Measurements from ENCODE around the gene MT1B. TPM values are rescaled to one million over a fixed set of nuclear protein-coding genes. Genes with fewer than 3 reads are reported as not detected.

Gene MT1B
- total and polyA plus RNA-seq, 2 experiments from 2014 or later: 0.47 TPM; not detected in 1

DNA sequence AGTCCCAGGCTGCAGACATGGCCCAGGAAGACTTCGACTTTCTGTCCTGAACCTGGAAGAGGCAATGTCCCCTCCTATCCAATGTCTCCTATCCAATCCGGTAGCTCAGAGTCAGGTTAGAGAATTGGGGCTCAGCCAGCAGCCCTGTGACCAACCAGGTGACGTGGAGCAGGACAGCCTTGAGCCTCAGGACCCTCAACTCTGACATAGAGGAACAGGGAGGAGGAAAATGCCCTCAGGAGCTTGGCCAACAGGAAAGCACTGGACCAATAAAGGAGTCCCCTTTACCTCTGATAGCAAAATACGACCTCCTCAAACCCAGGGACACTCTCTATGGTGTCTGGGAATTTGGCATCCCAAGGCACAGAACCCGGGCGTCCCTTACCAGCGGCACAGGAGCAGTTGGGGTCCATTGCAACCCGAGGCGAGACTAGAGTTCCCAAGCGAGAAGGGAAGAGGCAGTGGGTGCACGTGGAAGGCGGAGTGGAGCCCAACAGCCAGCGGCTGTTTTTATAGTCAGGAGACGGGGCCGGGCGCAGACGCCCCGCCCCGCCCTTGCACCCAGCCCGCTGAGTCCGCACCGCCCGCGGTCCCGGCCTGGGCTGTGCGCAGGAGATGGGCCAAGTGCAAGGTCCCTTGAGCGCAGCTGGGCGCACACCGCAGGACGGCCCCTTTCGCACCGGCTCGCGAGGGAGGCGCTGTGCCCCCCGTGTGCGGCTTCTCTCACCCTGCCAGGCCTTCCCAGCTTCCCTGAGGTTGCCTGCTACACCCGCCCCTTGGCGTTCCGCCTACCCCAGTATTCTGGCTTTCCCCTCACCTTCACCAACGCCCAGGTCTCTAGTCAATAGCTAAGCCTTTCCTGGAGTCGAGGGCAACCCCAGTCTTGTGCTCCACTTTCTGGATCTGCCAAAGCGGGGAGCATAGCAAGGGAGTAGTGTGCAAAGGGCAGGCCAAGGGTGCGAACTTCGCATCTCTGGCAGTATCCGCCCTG lies 16.2 kb downstream of the MT1B start, which contains the start of gene MT1G:
MT1G (minus strand) TSS at position 485 of the 991 bp plus-strand sequence; CDS start at position 413, 72 bp downstream.
- H3K27ac ChIP-seq: no peak within 1 kb of the TSS
- peak within 1 kb of the TSS; percentile 49 for H3K4me2 ChIP-seq
- no peaks in the 10 kb centered on the region for H4K20me1 ChIP-seq (ENCODE audit: insufficient read depth, poor library complexity, severe bottlenecking)
- no peak within 1 kb of the TSS for H3K4me3 ChIP-seq
- H2AFZ ChIP-seq: no peak within 1 kb of the TSS
- TF ChIP-seq, protein P1, sequence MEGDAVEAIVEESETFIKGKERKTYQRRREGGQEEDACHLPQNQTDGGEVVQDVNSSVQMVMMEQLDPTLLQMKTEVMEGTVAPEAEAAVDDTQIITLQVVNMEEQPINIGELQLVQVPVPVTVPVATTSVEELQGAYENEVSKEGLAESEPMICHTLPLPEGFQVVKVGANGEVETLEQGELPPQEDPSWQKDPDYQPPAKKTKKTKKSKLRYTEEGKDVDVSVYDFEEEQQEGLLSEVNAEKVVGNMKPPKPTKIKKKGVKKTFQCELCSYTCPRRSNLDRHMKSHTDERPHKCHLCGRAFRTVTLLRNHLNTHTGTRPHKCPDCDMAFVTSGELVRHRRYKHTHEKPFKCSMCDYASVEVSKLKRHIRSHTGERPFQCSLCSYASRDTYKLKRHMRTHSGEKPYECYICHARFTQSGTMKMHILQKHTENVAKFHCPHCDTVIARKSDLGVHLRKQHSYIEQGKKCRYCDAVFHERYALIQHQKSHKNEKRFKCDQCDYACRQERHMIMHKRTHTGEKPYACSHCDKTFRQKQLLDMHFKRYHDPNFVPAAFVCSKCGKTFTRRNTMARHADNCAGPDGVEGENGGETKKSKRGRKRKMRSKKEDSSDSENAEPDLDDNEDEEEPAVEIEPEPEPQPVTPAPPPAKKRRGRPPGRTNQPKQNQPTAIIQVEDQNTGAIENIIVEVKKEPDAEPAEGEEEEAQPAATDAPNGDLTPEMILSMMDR (IDR thresholded peaks at IDR 0.05; ENCODE audit: poor library complexity): no peak
- peak; percentile 43 for TF ChIP-seq EZH2 (IDR thresholded peaks at IDR 0.05; ENCODE audit: borderline replicate concordance)
- H3K79me2 ChIP-seq: no peaks in the 10 kb centered on the region
- H3K9me3 ChIP-seq (ENCODE audit: low read depth): no peaks in the 10 kb centered on the region
- H3K27me3 ChIP-seq: peaks cover 100% of the 10 kb centered on the region
- WGBS (ENCODE audit: low lambda C conversion rate, missing lambda C conversion rate): 9% methylated on average over 46 of the region's 46 CpGs
- no peaks in the 10 kb centered on the region for H3K4me1 ChIP-seq (ENCODE audit: insufficient read depth)
- no peaks in the 10 kb centered on the region for H3K36me3 ChIP-seq (replicated peaks; ENCODE audit: insufficient read depth, low read depth)
- peak; percentile 56 for DNase-seq (ENCODE audit: low spot score)
- no peaks in the 10 kb centered on the region for H3K9me2 ChIP-seq (replicated peaks; ENCODE audit: insufficient read depth)

DNA sequence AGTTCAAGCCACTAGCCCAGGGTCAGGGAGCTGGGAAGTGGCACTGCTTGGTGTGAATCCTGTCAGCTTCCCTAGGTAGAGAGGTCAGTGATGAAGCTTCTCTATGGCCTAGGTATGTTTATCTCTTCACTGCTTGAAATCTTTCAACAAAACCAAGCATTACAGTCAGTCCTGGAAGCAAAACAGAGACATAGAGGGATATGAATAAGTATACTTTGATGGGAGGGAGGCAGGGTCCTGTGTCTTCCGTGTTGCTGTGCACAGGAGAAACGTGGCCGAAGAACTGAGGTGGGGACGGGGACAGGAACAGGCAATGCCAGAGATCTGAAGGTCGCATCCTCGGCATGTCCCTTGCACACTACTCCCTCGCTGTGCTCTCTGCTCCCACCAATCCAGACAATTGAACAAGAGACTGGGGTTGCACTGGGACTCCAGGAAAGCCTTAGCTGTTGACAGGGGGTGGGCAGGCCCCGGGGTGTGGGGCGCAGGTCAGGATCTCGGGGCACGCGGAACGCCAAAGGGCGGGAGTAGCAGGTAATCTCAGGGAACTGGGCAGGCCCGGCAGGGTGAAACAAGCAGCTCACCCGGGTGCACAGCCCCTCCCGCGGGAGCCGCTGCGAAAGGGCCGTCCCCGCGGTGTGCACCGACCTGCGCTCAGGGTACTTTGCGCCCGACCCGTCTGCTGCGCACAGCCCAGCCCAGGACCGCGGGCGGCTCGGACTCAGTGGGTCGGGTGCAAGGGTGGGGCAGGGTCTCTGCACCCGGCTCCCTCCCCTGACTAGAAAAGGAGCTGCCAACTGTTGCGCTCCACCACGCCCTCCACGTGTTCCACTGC lies 17.5 kb downstream of the MT1B start, which contains the start of gene MT1H:
MT1H (plus strand) TSS at position 810 of the 835 bp plus-strand sequence. CDS start 71 bp downstream, outside the sequence.
- Histone ChIP-seq H3K9me2 (replicated peaks; ENCODE audit: insufficient read depth) (no peaks in the 10 kb centered on the region), H3K4me3 (no peak within 1 kb of the TSS), H2AFZ (no peak within 1 kb of the TSS), H3K4me2 (no peak within 1 kb of the TSS), H3K27ac (no peak within 1 kb of the TSS), H3K36me3 (replicated peaks; ENCODE audit: insufficient read depth, low read depth) (no peaks in the 10 kb centered on the region), H3K79me2 (no peaks in the 10 kb centered on the region), H3K27me3 (peaks cover 99% of the 10 kb centered on the region), H3K4me1 (ENCODE audit: insufficient read depth) (no peaks in the 10 kb centered on the region), H3K9me3 (ENCODE audit: low read depth) (no peaks in the 10 kb centered on the region), H4K20me1 (ENCODE audit: insufficient read depth, poor library complexity, severe bottlenecking) (no peaks in the 10 kb centered on the region)
- TF ChIP-seq EZH2 (IDR thresholded peaks at IDR 0.05; ENCODE audit: borderline replicate concordance): peak; percentile 64
- no peak for TF ChIP-seq EZH2phosphoT487 (IDR thresholded peaks at IDR 0.05; ENCODE audit: low read depth, severe bottlenecking, unreplicated experiment)
- 25% methylated on average over 38 of the region's 38 CpGs for WGBS (ENCODE audit: low lambda C conversion rate, missing lambda C conversion rate)
- no peak for DNase-seq (ENCODE audit: low spot score)

- no peak for DNase-seq (ENCODE audit: low spot score)
- no peaks in the 10 kb centered on the region for H3K36me3 ChIP-seq (replicated peaks; ENCODE audit: insufficient read depth, low read depth)
- no peaks in the 10 kb centered on the region for H4K20me1 ChIP-seq (ENCODE audit: insufficient read depth, poor library complexity, severe bottlenecking)
- no peak overlapping the region for H3K27ac ChIP-seq
- H3K27me3 ChIP-seq: peaks cover 96% of the 10 kb centered on the region
- H3K9me2 ChIP-seq (replicated peaks; ENCODE audit: insufficient read depth): no peaks in the 10 kb centered on the region
- no peaks in the 10 kb centered on the region for H3K9me3 ChIP-seq (ENCODE audit: low read depth)
- TF ChIP-seq EZH2phosphoT487 (IDR thresholded peaks at IDR 0.05; ENCODE audit: low read depth, severe bottlenecking, unreplicated experiment) (no peak), EZH2 (IDR thresholded peaks at IDR 0.05; ENCODE audit: borderline replicate concordance) (no peak)
- TF ChIP-seq, protein P1 (IDR thresholded peaks at IDR 0.05; ENCODE audit: poor library complexity): no peak
- no peak overlapping the region for H3K4me2 ChIP-seq
- no peak overlapping the region for H2AFZ ChIP-seq
- no peaks in the 10 kb centered on the region for H3K4me1 ChIP-seq (ENCODE audit: insufficient read depth)
- no peaks in the 10 kb centered on the region for H3K79me2 ChIP-seq
- WGBS (ENCODE audit: low lambda C conversion rate, missing lambda C conversion rate): 31% methylated on average over 19 of the region's 19 CpGs
- no peak overlapping the region for H3K4me3 ChIP-seq
Observed at GRCh38 chr16:56669840-56670619, 18.3 kb downstream of the MT1B start.

All from hepatocyte (in vitro differentiated cells).